Activated CD8-positive, alpha-beta memory T cell treated with anti-CD3 and anti-CD28 coated beads, Interleukin-2, amount 50 U/mL, for 4 hours (primary cell): Measurements from ENCODE around the gene CALML6.
"Not testable (repeated sequence)": the region's sequence is repeated elsewhere in the genome, so short reads cannot be mapped to it uniquely, and the experiment has no call there.

ENCODE experiments used
- DNase-seq: peaks from one replicate; pipeline ENCODE4 v3.0.0-alpha.2; 2020

CALML6 gene

DNA sequence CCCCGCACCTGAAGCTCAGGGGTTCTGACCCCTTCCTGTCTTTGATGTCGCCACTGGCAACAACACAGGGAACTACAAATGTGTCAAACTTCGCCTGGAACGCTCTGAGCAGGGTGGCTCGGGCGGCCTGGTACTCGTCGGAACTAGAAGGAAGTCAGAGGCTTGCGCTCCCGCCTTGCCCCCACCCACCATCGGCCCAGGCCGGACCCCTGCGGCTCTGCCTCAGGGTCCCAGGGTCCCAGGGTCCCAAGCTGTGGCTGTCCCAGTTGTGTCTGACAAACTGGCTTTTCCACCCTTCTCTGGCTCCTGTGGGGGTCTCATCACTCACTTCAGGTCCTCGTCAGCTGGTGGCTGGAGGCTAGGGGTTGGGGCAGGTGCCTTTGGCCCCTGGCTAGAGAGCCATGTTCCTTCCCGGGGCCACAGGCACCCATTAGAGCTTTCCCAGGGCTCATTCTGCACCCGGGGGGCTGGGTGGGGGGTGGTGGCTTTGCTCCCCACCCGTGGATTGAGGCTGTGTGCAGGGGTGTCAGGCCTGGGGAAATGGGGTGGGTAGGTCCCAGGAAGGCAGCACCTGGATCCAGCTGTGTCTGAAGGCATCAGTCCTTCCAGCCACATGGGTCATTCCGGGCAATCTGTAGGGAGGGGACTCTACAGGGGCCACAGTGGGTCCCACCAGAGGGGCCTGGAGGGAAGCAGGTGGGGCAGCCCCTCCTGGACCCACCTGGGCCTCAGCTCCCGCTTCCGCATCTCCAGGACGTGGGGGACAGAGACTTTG is 12.0 kb downstream of the CALML6 start:
- DNase-seq = no peak

GRCh38 chr1:1927751-1928150 is 12.7 kb downstream of the CALML6 start:
- DNase-seq = no peak

GRCh38 chr1:1928231-1929101 is 13.4 kb downstream of the CALML6 start:
- DNase-seq = no peak

- DNase-seq = no peak
These were observed 14.1 kb downstream of the CALML6 start for GRCh38 chr1:1929102-1929638.

DNA sequence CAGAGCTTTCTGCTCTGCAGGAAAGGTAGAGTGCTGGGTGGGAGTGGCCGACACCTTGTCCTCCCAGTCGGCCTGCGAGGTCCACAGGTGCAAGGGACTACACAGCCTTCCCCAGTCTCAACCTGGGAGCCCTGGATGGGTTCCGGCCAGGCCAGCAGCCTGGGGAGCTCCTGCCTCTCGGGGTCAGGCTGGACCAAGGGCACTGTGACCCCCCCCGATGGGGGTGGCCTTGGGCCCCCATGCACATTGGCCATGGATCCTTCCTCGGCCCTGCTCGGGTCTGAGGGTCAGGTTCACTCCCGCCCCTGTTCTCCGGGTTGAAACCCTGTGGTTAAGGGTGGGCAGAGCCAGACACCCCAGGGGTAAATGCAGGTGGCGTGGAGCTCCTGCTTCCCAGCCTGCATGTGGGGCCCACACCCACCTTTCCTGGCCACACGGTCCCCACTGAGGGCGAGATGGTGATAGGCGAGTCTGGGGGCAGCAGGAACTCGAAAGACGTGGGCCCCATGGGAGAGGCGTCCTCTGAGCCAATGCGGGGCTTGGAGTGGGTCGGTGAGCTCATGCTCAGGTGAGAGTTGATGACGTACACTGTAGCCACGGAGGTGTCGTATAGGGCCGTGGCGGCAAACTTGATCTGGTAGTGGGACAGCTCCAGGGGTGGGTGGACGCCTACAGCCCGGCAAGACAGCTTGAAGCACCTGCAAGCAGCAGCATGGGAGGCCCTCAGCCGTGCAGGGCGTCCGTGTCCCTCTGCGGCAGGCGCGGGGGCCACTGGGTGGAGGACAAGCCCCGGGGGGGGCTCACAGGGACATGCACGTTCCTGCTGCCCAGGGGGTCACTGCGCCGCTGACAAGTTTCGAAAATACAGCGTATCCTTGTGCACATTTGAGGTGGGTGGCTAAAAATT is 14.8 kb downstream of the CALML6 start:
- no peak for DNase-seq

GRCh38 chr1:1934848-1935247 is 19.8 kb downstream of the CALML6 start:
- DNase-seq = not testable (repeated sequence)

GRCh38 chr1:1937061-1937460 is 22.0 kb downstream of the CALML6 start:
- DNase-seq = no peak

DNA sequence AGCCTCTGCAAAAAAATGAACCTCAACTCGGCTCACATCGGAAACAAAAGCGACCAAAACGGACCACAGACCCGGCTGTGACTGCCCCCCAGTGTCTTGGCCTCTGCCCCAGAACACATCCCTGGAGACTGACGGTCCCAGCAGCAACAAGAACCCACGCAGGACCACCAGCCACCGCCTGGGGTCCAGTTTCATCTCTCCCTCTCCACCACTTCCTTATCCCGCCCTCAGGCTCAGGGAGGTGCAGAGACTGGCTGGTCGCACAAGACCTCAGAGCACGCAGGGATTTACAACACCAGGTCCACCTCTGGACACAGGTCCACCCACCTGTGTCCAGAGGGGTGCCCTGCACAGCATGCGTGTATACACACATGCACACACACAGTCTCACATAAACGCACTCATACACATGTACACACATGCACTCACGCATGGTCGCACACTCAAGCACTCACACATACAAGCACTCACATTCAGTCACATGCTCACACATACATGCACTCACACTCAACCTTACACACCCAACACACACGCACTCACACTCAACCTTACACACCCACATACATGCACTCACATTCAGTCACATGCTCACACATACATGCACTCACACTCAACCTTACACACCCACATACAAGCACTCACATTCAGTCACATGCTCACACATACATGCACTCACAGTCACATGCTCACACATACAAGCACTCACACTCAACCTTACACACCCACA is 22.7 kb downstream of the CALML6 start:
- DNase-seq = no peak

DNA sequence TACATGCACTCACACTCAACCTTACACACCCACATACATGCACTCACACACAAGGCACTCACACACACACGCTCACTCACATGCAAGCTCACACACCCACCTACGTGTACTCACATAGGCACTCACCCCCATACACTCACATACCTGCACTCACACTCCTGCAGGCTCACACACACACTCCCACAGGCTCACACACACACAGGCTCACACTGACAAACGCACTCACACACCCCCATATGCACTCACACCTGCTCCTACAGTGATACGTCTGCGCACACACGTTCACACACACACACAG is 23.2 kb downstream of the CALML6 start:
- no peak for DNase-seq

GRCh38 chr1:1938613-1939295 is 23.7 kb downstream of the CALML6 start:
- DNase-seq = no peak

DNA sequence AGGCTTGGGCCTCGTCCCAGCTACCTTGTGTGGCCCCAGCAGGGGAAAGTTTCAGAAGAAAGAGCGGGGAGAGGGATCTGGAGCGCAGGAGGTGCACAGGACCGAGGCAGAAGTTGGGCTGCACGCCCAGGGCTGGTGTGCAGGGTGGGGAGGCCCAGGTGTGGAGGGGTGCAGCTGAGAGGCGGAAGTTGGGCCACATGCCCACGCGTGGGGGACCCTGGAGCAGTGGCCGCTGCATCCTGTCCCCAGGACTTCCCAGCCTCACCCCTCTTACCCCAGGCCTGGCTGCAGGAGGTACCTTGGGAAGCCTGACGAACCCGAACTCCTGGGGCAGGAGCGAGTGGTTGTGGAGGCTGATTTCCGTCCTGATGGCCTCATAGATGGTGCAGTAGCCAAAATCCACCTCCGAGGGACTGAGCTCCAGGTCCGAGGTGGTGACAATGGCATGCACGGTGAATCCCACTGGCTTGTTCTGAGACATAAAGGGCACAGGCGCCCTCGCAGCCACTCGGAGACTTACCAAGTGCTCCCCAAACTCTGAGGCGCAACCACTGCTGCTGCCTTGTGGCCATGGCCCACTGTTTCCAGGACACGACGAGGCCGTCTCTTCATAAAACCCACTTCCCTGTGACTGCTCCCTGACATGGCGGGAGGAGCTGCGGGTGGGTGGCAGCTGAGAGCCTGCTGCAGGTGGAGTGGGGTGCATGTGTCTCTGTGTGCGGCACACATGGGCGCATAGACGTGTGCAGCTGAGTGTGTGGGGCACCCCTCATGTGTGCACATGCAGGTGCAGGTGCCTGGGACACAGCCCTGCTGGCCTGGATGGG is 24.4 kb downstream of the CALML6 start:
- DNase-seq = no peak

DNA sequence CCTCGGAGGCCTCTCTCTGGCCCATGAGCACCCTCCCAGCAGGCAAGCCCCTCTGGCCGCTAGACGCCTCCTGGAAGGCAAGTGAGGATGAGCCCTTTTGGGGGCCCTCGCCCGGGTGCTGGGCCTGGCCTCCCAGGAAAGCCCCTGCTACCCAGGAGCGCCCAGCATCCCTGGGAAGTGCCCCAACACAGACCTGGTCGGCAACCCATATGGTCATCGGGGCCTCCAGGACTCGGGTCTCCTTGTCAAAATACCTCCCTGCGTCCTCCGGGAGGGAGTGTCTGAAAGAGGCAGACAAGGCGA is 25.0 kb downstream of the CALML6 start:
- DNase-seq = no peak

DNA sequence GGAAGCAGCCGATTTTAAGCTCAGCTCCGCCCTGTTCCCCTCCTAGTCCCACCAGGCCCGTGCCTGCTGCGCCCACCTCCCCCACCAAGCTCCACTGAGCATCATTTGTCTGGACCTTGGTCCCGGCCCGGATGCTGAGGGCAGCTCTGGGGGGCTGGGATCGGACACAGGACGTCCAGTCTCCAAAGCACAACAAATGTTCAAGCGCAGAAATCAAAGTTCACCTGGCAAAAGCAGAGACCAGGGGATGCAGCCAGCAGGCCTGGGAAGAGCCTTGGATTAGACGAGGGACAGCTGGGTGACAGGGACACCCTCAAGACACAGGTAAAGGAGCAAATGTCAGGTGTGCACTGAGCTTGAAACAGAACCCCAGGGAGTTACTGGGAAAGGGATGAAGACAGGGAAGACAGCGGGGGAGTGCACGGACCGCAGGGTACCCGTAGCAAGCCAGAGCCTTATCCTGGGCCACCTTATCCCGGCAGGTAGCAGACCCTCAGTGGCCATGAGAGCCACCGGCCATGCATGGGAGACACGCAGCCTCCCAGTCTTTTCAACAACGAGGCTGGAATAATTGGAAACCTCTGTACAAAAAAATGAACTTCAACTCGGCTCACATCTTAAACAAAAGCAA is 26.3 kb downstream of the CALML6 start:
- DNase-seq = no peak

DNA sequence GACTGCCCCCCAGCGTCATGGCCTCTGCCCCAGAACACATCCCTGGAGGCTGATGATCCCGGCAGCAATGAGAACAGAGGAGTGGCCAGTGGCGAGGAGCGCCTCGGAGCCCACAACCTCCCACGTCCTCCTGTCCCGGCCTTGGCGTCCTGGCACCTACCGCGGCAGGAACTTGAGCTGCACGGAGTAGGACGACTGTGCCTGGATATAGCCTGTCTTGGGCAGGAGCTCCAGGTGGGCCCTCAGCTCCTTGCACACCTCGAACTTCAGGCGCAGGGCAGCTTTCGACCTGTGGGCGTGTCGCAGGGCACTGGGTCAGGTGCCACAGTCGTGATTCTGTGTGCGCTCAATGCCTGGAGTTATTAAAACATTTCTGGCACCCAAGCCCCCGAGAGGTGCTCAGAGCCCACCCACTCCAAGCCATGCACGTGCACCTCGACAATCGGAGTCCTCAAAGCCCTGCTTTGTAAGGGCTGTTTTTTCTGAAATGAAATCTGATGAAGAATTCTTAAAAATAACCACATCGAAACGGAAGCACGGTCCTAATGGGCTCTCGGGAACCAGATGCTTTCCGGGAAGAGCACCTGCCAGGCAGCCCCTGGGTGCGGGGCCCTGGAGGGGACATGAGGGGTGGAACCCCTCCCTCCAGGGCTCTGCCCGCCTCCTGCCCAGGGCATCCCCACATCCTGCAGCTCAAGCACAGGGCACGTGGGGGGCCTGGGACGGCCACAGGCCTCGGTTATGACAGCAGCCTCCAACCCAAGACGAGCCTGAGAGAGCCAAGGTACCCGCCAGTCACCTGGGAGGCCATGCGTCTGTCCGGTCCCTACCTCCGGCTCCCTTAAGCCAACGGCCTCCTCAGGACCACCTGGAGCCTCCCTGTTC is 27.1 kb downstream of the CALML6 start:
- DNase-seq = no peak

DNA sequence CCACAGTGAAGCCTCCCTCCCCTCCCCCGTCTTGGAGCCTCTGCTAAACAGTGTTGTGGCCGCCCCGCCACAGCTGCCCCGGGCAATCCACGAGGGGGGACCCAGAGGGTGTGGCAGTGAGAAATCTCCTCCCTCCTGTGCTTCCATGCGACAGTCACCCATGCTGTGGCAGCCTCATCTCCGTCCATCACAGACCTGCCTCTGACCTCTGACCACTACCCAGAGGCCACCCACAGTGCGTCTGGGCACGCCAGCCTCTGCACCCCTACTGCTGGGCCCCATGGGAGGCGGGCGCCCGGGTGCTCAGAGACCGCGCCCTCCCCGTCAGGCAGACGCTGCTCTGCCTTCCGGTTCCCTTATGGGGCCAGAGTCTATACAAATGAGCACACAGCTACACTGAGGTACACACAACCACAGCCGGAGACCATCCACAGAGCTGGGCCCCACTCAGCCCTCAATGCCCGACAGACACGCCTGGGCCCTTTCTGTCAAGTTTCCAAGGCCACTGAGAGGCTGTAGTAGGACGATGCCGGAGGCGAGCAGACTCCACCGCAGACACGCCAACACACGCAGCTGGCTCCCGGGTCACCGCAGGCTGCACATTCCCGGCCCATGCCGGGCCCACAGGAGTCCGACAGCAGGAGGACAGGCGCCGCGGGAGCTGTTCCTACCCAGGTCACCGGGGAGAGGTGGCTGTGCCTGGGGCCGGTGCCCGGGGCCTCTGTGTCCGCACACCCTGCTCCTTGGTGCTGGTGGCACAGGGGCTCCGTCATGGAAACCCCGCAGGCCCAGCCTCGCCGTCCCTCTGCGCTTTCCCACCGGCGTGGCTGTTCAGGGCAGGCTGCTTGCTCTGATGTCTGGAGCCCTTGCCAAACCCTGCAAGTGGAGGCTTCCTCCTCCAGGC is 27.9 kb downstream of the CALML6 start:
- no peak for DNase-seq

DNA sequence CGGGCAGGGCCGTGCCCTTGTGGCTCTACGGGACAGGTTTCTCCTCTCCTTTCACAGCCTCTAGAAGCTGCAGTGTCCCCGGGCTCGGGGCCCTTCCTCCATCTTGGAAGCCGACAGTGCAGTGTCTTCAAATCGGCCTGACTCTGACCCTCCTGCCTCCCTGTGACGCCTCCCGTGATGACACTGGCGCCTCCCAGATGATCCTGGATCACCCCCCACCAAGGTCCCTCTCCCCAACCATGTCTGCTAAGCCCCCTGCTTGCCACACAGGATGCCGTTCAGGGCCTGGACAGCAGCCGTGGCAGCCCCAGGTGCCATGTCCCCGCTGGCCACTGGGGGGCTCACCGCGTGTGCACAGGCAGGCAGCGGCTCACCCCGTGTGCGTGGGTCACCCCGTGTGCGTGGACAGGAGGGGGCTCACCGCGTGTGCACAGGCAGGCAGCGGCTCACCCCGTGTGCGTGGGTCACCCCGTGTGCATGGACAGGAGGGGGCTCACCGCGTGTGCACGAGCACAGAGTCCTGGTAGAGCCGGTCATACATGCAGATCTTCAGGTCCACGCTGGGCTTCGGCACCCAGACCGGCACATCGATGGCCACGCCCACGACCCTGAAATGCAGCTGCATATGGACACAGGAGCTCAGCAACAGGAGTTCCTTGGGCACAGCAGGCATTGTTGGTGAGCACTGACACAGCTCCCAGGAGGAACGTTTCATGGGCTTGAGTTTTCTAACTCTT is 28.9 kb downstream of the CALML6 start:
- peak; percentile 68 for DNase-seq

GRCh38 chr1:1945782-1946393 is 30.8 kb downstream of the CALML6 start:
- no peak for DNase-seq
